ENCODE measurements around the gene CCDC83.

The CCDC83 gene

DNA sequence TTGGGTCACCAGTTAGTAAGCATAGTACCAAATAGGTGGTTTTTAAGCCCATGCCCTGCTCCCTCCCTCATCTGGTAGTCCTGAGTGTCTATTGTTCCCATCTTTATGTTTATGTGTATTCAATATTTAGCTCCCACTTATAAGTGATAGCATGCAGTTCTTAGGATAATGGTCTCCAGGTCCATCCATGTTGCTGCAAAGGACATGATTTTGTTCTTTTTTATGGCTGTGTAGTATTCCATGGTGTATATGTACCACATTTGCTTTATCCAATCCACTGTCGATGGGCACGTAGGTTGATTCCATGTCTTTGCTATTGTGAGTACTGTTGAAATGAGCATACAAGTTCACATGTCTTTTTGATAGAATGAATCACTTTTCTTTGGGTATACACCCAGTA, 26.0 kb upstream of the CCDC83 start:
- TF ChIP-seq EP300 (IDR thresholded peaks at IDR 0.05; ENCODE audit: borderline replicate concordance) = no peak
- no peak for TF ChIP-seq NFIC (IDR thresholded peaks at IDR 0.05)
- TF ChIP-seq REST (IDR thresholded peaks at IDR 0.05; ENCODE audit: low read depth) = no peak
- TF ChIP-seq CEBPB (IDR thresholded peaks at IDR 0.05) = no peak
- TF ChIP-seq MAX (IDR thresholded peaks at IDR 0.05) = no peak
- TF ChIP-seq CREB1 (IDR thresholded peaks at IDR 0.05; ENCODE audit: low read depth) = no peak
- no peak for TF ChIP-seq ZBTB7A (IDR thresholded peaks at IDR 0.05; ENCODE audit: low read depth)

DNA sequence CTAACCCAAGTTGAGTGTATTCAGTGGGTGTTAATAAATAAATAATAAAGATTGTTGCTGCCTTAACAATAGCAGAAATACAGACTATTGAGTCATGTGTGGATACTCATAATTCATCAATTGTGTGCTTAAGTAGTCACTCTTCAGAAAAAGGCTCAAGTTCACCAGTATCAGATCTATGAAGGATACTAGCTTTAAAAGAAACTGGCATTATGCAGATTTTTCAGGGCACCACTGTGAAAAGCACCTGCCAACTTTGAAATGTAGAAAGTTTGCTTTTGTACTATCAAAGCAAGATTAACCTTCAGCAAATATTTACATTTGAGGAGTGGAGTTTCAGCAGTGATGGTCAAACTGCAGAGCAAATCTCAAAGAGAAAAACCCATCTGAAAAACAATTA, 24.1 kb upstream of the CCDC83 start:
- TF ChIP-seq TEAD4 (IDR thresholded peaks at IDR 0.05) (no peak), EGR1 (IDR thresholded peaks at IDR 0.05) (no peak), CEBPB (IDR thresholded peaks at IDR 0.05) (no peak), YY1 (IDR thresholded peaks at IDR 0.05; ENCODE audit: low read depth) (no peak), TCF12 (IDR thresholded peaks at IDR 0.05; ENCODE audit: low read depth) (no peak), NFIC (IDR thresholded peaks at IDR 0.05) (no peak), ZBTB7A (IDR thresholded peaks at IDR 0.05; ENCODE audit: low read depth) (no peak), MAX (IDR thresholded peaks at IDR 0.05) (no peak), USF1 (IDR thresholded peaks at IDR 0.05) (no peak), TAF1 (IDR thresholded peaks at IDR 0.05; ENCODE audit: low read depth) (no peak)

DNA sequence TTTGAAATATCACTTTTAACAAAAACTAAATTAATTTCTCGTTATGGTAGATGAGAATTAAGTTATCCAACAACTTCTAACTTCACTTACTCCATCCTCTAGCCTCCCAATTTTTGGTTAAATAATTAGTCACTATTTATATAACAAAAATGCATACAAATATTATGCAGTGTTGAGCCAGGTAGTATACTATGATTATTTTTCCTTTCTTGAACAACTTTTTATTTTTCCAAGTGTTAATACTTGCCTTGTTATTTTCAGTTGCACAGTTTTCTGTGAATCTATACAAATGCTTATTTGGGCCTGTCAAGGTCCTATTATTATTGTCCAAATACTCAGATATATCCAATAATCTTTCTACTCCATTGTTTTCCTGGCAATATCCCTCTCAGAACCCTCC, 19.9 kb upstream of the CCDC83 start:
- no peak for TF ChIP-seq EGR1 (IDR thresholded peaks at IDR 0.05)

DNA sequence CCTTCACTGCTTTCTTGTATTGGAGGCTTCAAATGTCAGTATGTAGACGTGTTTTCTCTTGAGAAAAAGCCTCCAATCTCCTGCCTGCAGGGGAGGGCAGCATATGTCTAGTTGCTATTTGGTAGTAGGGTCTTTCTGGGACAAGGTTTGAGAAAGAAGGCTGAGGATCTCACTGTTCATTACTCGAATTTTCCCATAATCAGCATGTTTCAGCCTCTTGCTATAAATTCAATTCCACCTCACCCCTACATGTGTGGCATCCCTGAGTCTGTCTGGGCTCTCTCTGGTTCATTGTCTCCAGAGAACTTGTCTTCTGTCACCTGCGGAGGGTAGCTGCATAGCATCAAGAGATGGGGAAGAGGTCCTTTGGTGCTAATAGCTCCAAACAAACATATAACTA, 19.5 kb upstream of the CCDC83 start:
- TF ChIP-seq EGR1 (IDR thresholded peaks at IDR 0.05) = no peak
- TF ChIP-seq RAD21 (IDR thresholded peaks at IDR 0.05; ENCODE audit: low read depth) = no peak
- no peak for TF ChIP-seq MAX (IDR thresholded peaks at IDR 0.05)
- no peak for TF ChIP-seq ZBTB7A (IDR thresholded peaks at IDR 0.05; ENCODE audit: low read depth)
- TF ChIP-seq TCF12 (IDR thresholded peaks at IDR 0.05; ENCODE audit: low read depth) = no peak
- no peak for TF ChIP-seq CREB1 (IDR thresholded peaks at IDR 0.05; ENCODE audit: low read depth)
- TF ChIP-seq REST (IDR thresholded peaks at IDR 0.05; ENCODE audit: low read depth) = no peak
- TF ChIP-seq CEBPB (IDR thresholded peaks at IDR 0.05) = no peak
- TF ChIP-seq TAF1 (IDR thresholded peaks at IDR 0.05; ENCODE audit: low read depth) = no peak
- TF ChIP-seq EP300 (IDR thresholded peaks at IDR 0.05; ENCODE audit: borderline replicate concordance) = no peak
- TF ChIP-seq YY1 (IDR thresholded peaks at IDR 0.05; ENCODE audit: low read depth) = no peak
- no peak for TF ChIP-seq NFIC (IDR thresholded peaks at IDR 0.05)
- TF ChIP-seq TEAD4 (IDR thresholded peaks at IDR 0.05) = no peak
- no peak for TF ChIP-seq FOXM1 (IDR thresholded peaks at IDR 0.05; ENCODE audit: borderline replicate concordance, low read depth)
- no peak for TF ChIP-seq USF1 (IDR thresholded peaks at IDR 0.05)

DNA sequence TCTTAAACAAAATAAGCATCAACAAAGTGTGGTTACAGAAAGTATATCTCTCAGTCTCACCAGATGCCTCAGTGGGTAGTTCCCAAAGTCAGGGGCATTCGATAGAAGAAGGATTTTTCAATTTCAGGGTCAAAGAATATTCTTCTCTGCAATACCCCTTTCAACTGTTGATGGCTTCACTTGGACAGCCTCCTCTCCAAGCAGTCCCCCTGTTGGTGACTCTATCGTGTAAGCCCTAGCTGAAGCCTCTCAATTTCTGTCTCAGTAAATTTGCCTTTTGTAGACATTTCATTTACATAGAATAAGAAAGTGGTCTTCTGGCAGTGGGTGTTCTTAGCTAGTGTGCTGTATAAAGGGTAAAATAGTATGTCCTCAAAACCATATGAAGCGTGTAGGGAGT, 11.3 kb upstream of the CCDC83 start:
- no peak for TF ChIP-seq TCF12 (IDR thresholded peaks at IDR 0.05; ENCODE audit: low read depth)
- no peak for TF ChIP-seq TEAD4 (IDR thresholded peaks at IDR 0.05)
- no peak for TF ChIP-seq REST (IDR thresholded peaks at IDR 0.05; ENCODE audit: low read depth)
- no peak for TF ChIP-seq EP300 (IDR thresholded peaks at IDR 0.05; ENCODE audit: borderline replicate concordance)
- no peak for TF ChIP-seq NFIC (IDR thresholded peaks at IDR 0.05)
